Neuron (in vitro differentiated cells): ENCODE results near the gene ADAM17.
"Not testable (repeated sequence)": the region's sequence is repeated elsewhere in the genome, so short reads cannot be mapped to it uniquely, and the experiment has no call there.

Source experiments
- H2AFZ ChIP-seq: one replicate; pipeline ENCODE4 v1.6.1; 2013; ENCODE audit warnings: low read depth, mild to moderate bottlenecking, inconsistent platforms, low read length, moderate library complexity
- H3K27me3 ChIP-seq: one replicate; pipeline ENCODE4 v1.6.1; 2013; ENCODE audit warnings: low read length; ENCODE audit not compliant: insufficient read depth
- H3K36me3 ChIP-seq: one replicate; pipeline ENCODE4 v1.6.1; 2013; ENCODE audit warnings: low read length; ENCODE audit not compliant: insufficient read depth
- H3K4me1 ChIP-seq: one replicate; pipeline ENCODE4 v1.6.1; 2013; ENCODE audit warnings: low read length; ENCODE audit not compliant: insufficient read depth
- H3K4me3 ChIP-seq: 2 replicates; pipeline ENCODE4 v1.5.1; 2013; ENCODE audit warnings: mild to moderate bottlenecking, low read length, moderate library complexity
- H3K9me3 ChIP-seq: one replicate; pipeline ENCODE4 v1.6.1; 2013; ENCODE audit warnings: low read length

ADAM17 gene

GRCh38 chr2:9552219-9553178 is 3.1 kb downstream of the ADAM17 start:
- Histone ChIP-seq H3K4me1 (peaks cover 14% of the 10 kb centered on the region), H3K9me3 (no peaks in the 10 kb centered on the region), H2AFZ (no peak overlapping the region), H3K36me3 (no peaks in the 10 kb centered on the region), H3K4me3 (no peak overlapping the region), H3K27me3 (no peaks in the 10 kb centered on the region)

GRCh38 chr2:9550859-9551391 is 4.7 kb downstream of the ADAM17 start:
- not testable (repeated sequence) for H3K9me3 ChIP-seq, H3K36me3 ChIP-seq, H2AFZ ChIP-seq, H3K27me3 ChIP-seq, H3K4me3 ChIP-seq
- H3K4me1 ChIP-seq: peaks cover 18% of the 10 kb centered on the region

GRCh38 chr2:9549420-9549819 is 6.2 kb downstream of the ADAM17 start:
- Histone ChIP-seq H3K27me3 (no peaks in the 10 kb centered on the region), H3K36me3 (no peaks in the 10 kb centered on the region), H2AFZ (no peak overlapping the region), H3K4me3 (no peak overlapping the region), H3K9me3 (no peaks in the 10 kb centered on the region), H3K4me1 (peaks cover 17% of the 10 kb centered on the region)

- peaks cover 14% of the 10 kb centered on the region for H3K4me1 ChIP-seq
- no peaks in the 10 kb centered on the region for H3K36me3 ChIP-seq
- H3K9me3 ChIP-seq: no peaks in the 10 kb centered on the region
- no peaks in the 10 kb centered on the region for H3K27me3 ChIP-seq
- no peak overlapping the region for H3K4me3 ChIP-seq
- no peak overlapping the region for H2AFZ ChIP-seq
Measured at GRCh38 chr2:9548506-9548905, 7.1 kb downstream of the ADAM17 start.

- Histone ChIP-seq H3K9me3 (no peaks in the 10 kb centered on the region), H3K4me3 (no peak overlapping the region)
Measured at GRCh38 chr2:9547262-9547991, 8.2 kb downstream of the ADAM17 start.

GRCh38 chr2:9545502-9545901 is 10.1 kb downstream of the ADAM17 start:
- no peaks in the 10 kb centered on the region for H3K9me3 ChIP-seq
- no peak overlapping the region for H2AFZ ChIP-seq
- H3K4me1 ChIP-seq: peaks cover 9% of the 10 kb centered on the region
- no peaks in the 10 kb centered on the region for H3K27me3 ChIP-seq
- H3K4me3 ChIP-seq: no peak overlapping the region
- peaks cover 2% of the 10 kb centered on the region for H3K36me3 ChIP-seq

More at GRCh38 chr2:9547262-9547991, 8.2 kb downstream of the ADAM17 start:
- Histone ChIP-seq H3K27me3 (no peaks in the 10 kb centered on the region), H3K4me1 (peaks cover 10% of the 10 kb centered on the region), H3K36me3 (no peaks in the 10 kb centered on the region), H2AFZ (no peak overlapping the region)

- Histone ChIP-seq H3K4me3 (no peak overlapping the region), H3K9me3 (no peaks in the 10 kb centered on the region), H3K4me1 (peaks cover 9% of the 10 kb centered on the region), H2AFZ (no peak overlapping the region), H3K27me3 (no peaks in the 10 kb centered on the region), H3K36me3 (peaks cover 2% of the 10 kb centered on the region)
Measured at GRCh38 chr2:9543557-9543956, 12.1 kb downstream of the ADAM17 start.

GRCh38 chr2:9539531-9539930 is 16.1 kb downstream of the ADAM17 start:
- H3K36me3 ChIP-seq: peaks cover 14% of the 10 kb centered on the region

GRCh38 chr2:9538000-9538507 is 17.6 kb downstream of the ADAM17 start:
- no peaks in the 10 kb centered on the region for H3K9me3 ChIP-seq
- H3K36me3 ChIP-seq: peaks cover 18% of the 10 kb centered on the region
- H3K4me3 ChIP-seq: no peak overlapping the region
- no peak overlapping the region for H2AFZ ChIP-seq
- H3K4me1 ChIP-seq: no peaks in the 10 kb centered on the region
- no peaks in the 10 kb centered on the region for H3K27me3 ChIP-seq

More at GRCh38 chr2:9539531-9539930, 16.1 kb downstream of the ADAM17 start:
- Histone ChIP-seq H3K4me3 (no peak overlapping the region), H3K9me3 (no peaks in the 10 kb centered on the region), H3K4me1 (no peaks in the 10 kb centered on the region), H3K27me3 (no peaks in the 10 kb centered on the region), H2AFZ (no peak overlapping the region)

- no peaks in the 10 kb centered on the region for H3K9me3 ChIP-seq
- no peaks in the 10 kb centered on the region for H3K27me3 ChIP-seq
- H3K4me3 ChIP-seq: no peak overlapping the region
- peaks cover 20% of the 10 kb centered on the region for H3K36me3 ChIP-seq
- no peaks in the 10 kb centered on the region for H3K4me1 ChIP-seq
- H2AFZ ChIP-seq: no peak overlapping the region
Measured at GRCh38 chr2:9536504-9536903, 19.1 kb downstream of the ADAM17 start.

- no peaks in the 10 kb centered on the region for H3K9me3 ChIP-seq
- H3K36me3 ChIP-seq: peaks cover 18% of the 10 kb centered on the region
- H3K4me1 ChIP-seq: no peaks in the 10 kb centered on the region
- H3K27me3 ChIP-seq: no peaks in the 10 kb centered on the region
- no peak overlapping the region for H2AFZ ChIP-seq
- no peak overlapping the region for H3K4me3 ChIP-seq
Measured at GRCh38 chr2:9535177-9535576, 20.5 kb downstream of the ADAM17 start.

GRCh38 chr2:9533663-9534062 is 22.0 kb downstream of the ADAM17 start:
- H2AFZ ChIP-seq: no peak overlapping the region
- no peak overlapping the region for H3K4me3 ChIP-seq
- H3K36me3 ChIP-seq: peaks cover 23% of the 10 kb centered on the region
- H3K9me3 ChIP-seq: no peaks in the 10 kb centered on the region
- no peaks in the 10 kb centered on the region for H3K27me3 ChIP-seq
- H3K4me1 ChIP-seq: no peaks in the 10 kb centered on the region

GRCh38 chr2:9532421-9532820 is 23.2 kb downstream of the ADAM17 start:
- H3K4me3 ChIP-seq: no peak overlapping the region
- no peaks in the 10 kb centered on the region for H3K4me1 ChIP-seq
- H2AFZ ChIP-seq: no peak overlapping the region
- H3K27me3 ChIP-seq: no peaks in the 10 kb centered on the region
- peaks cover 29% of the 10 kb centered on the region for H3K36me3 ChIP-seq
- H3K9me3 ChIP-seq: no peaks in the 10 kb centered on the region
